Neural cell (in vitro differentiated cells): ENCODE data around the gene HDLBP. TPM values are rescaled to one million over a fixed set of nuclear protein-coding genes. Genes with fewer than 3 reads are reported as not detected.

Experiments
- H2AFZ ChIP-seq: fragments of 200-600, 300-800 bp; sonication (generic), shearing (Covaris generic); 2 replicates; pipeline ENCODE4 v1.6.0; 2014; ENCODE audit warnings: low read depth, mild to moderate bottlenecking, antibody characterized with exemption, low read length, moderate library complexity
- H3F3A ChIP-seq: fragments of 200-600 bp; shearing (Covaris generic); 2 replicates; pipeline ENCODE4 v1.6.1; 2016; ENCODE audit warnings: mild to moderate bottlenecking, moderate library complexity, mixed read lengths, antibody characterized with exemption, low read length; ENCODE audit not compliant: insufficient read depth, poor library complexity, severe bottlenecking
- H3K27ac ChIP-seq: fragments of 200-600, 300-800 bp; sonication (generic), shearing (Covaris generic); 2 replicates; pipeline ENCODE4 v1.5.1; 2014; ENCODE audit warnings: mild to moderate bottlenecking, low read length, moderate library complexity
- H3K27me3 ChIP-seq: fragments of 300-800, 200-600 bp; sonication (generic), shearing (Covaris generic); 2 replicates; pipeline ENCODE4 v1.6.0; 2014; ENCODE audit warnings: mild to moderate bottlenecking, low read depth, low read length, moderate library complexity; ENCODE audit not compliant: insufficient read depth
- H3K36me3 ChIP-seq: fragments of 300-800, 200-600 bp; sonication (generic), shearing (Covaris generic); 2 replicates; pipeline ENCODE4 v1.5.1; 2014; ENCODE audit warnings: mild to moderate bottlenecking, antibody characterized with exemption, low read length, moderate library complexity; ENCODE audit not compliant: insufficient read depth
- H3K4me2 ChIP-seq: fragments of 300-800, 200-600 bp; sonication (generic), shearing (Covaris generic); 2 replicates; pipeline ENCODE4 v1.6.0; 2014; ENCODE audit warnings: mild to moderate bottlenecking, low read length
- H3K4me3 ChIP-seq: fragments of 300-800, 200-600 bp; sonication (generic), shearing (Covaris generic); 2 replicates; pipeline ENCODE4 v1.5.1; 2014; ENCODE audit warnings: mild to moderate bottlenecking, low read length, moderate library complexity
- H3K79me2 ChIP-seq: fragments of 200-600 bp; shearing (Covaris generic); replicated peaks from 2 replicates; pipeline ENCODE4 v1.6.0; 2014; ENCODE audit warnings: mild to moderate bottlenecking, low read length, moderate library complexity; ENCODE audit not compliant: insufficient read depth
- H3K9ac ChIP-seq: fragments of 300-800, 200-600 bp; sonication (generic), shearing (Covaris generic); 2 replicates; pipeline ENCODE4 v1.6.1; 2016; ENCODE audit warnings: mild to moderate bottlenecking, low read length, mixed read lengths
- H3K9me2 ChIP-seq: fragments of 200-600 bp; shearing (Covaris generic); 2 replicates; pipeline ENCODE4 v1.6.1; 2016; ENCODE audit warnings: mild to moderate bottlenecking, low read length, mixed read lengths; ENCODE audit not compliant: insufficient read depth
- H3K9me3 ChIP-seq: fragments of 200-600, 300-800 bp; sonication (generic), shearing (Covaris generic); 2 replicates; pipeline ENCODE4 v1.6.1; 2016; ENCODE audit warnings: mild to moderate bottlenecking, mixed run types, low read length, moderate library complexity, mixed read lengths
- H4K20me1 ChIP-seq: fragments of 200-600 bp; shearing (Covaris generic); 2 replicates; pipeline ENCODE4 v1.6.1; 2016; ENCODE audit warnings: mild to moderate bottlenecking, mixed run types; ENCODE audit not compliant: insufficient read depth
- CTCF ChIP-seq: fragments of 450-650 bp; IDR thresholded peaks from 2 replicates; pipeline ENCODE4 v1.5.1; 2014; ENCODE audit warnings: antibody characterized with exemption, mild to moderate bottlenecking, moderate library complexity; ENCODE audit not compliant: poor library complexity, severe bottlenecking
- EP300 ChIP-seq: fragments of 450-650 bp; conservative IDR thresholded peaks from 2 replicates; pipeline ENCODE4 v1.6.1; 2014; ENCODE audit warnings: antibody characterized with exemption, mild to moderate bottlenecking, moderate library complexity; ENCODE audit not compliant: poor library complexity, severe bottlenecking
- EZH2 ChIP-seq: fragments of 200-600, 300-800 bp; shearing (Covaris generic), sonication (generic); IDR thresholded peaks from 2 replicates; pipeline ENCODE4 v1.6.1; 2014; ENCODE audit warnings: antibody characterized with exemption, low read length, borderline replicate concordance, mild to moderate bottlenecking; ENCODE audit not compliant: insufficient read depth, poor library complexity, severe bottlenecking
- MXI1 ChIP-seq: fragments of 450-650 bp; conservative IDR thresholded peaks from 2 replicates; pipeline ENCODE4 v1.6.1; 2014; ENCODE audit warnings: antibody characterized with exemption, mild to moderate bottlenecking; ENCODE audit not compliant: poor library complexity, severe bottlenecking
- POLR2AphosphoS5 ChIP-seq: IDR thresholded peaks from 2 replicates; pipeline ENCODE4 v1.6.1; 2012
- RAD21 ChIP-seq: fragments of 450-650 bp; conservative IDR thresholded peaks from 2 replicates; pipeline ENCODE4 v1.6.1; 2014; ENCODE audit warnings: antibody characterized with exemption, mild to moderate bottlenecking, moderate library complexity
- REST ChIP-seq: IDR thresholded peaks from 2 replicates; pipeline ENCODE4 v1.6.1; 2012; ENCODE audit warnings: borderline replicate concordance
- SMC3 ChIP-seq: fragments of 450-650 bp; conservative IDR thresholded peaks from 2 replicates; pipeline ENCODE4 v1.6.1; 2014; ENCODE audit warnings: antibody characterized with exemption, mild to moderate bottlenecking, moderate library complexity; ENCODE audit not compliant: poor library complexity
- TAF1 ChIP-seq: IDR thresholded peaks from 2 replicates; pipeline ENCODE4 v1.6.1; 2012; ENCODE audit warnings: low read depth
- polyA plus RNA-seq: library from polyadenylated mRNA; depleted of rRNA; stranded (reverse); fragments of >200 nt; gene quantifications from 2 replicates; pipeline ENCODE4 v1.2.3, GENCODE V29; 2014

HDLBP gene
- polyA plus RNA-seq, 1 donor from 2014 or later, result 61.9 TPM

GRCh38 chr2:241364781-241365180 is 49.3 kb upstream of the HDLBP start:
- no peak overlapping the region for H3K9ac ChIP-seq
- TF ChIP-seq REST, result no peak
- no peak for TF ChIP-seq CTCF
- TF ChIP-seq RAD21, result no peak
- no peak for TF ChIP-seq MXI1
- no peak for TF ChIP-seq TAF1
- TF ChIP-seq EP300, result no peak
- TF ChIP-seq EZH2, result no peak
- TF ChIP-seq POLR2AphosphoS5, result no peak
- TF ChIP-seq SMC3, result no peak
- no peak overlapping the region for H2AFZ ChIP-seq
- no peaks in the 10 kb centered on the region for H4K20me1 ChIP-seq
- no peak overlapping the region for H3K4me2 ChIP-seq
- no peaks in the 10 kb centered on the region for H3K9me3 ChIP-seq
- H3K36me3 ChIP-seq, result no peaks in the 10 kb centered on the region
- no peaks in the 10 kb centered on the region for H3F3A ChIP-seq
- H3K4me3 ChIP-seq, result no peak overlapping the region
- no peaks in the 10 kb centered on the region for H3K9me2 ChIP-seq
- no peak overlapping the region for H3K27ac ChIP-seq
- peaks cover 4% of the 10 kb centered on the region for H3K79me2 ChIP-seq
- no peaks in the 10 kb centered on the region for H3K27me3 ChIP-seq

GRCh38 chr2:241363426-241363825 is 48.0 kb upstream of the HDLBP start:
- Histone ChIP-seq H3F3A (no peaks in the 10 kb centered on the region), H3K36me3 (no peaks in the 10 kb centered on the region), H4K20me1 (no peaks in the 10 kb centered on the region), H3K9ac (no peak overlapping the region), H3K27me3 (no peaks in the 10 kb centered on the region), H3K79me2 (peaks cover 14% of the 10 kb centered on the region), H3K4me2 (no peak overlapping the region), H3K9me2 (no peaks in the 10 kb centered on the region), H3K4me3 (no peak overlapping the region), H2AFZ (no peak overlapping the region), H3K27ac (no peak overlapping the region), H3K9me3 (no peaks in the 10 kb centered on the region)
- TF ChIP-seq POLR2AphosphoS5 (no peak), CTCF (no peak), EP300 (no peak), MXI1 (no peak)
